ENCODE data around the gene KCNMA1.
A peak's percentile ranks its signal among the peaks of the same experiment; 100 is the strongest.

The KCNMA1 gene

DNA sequence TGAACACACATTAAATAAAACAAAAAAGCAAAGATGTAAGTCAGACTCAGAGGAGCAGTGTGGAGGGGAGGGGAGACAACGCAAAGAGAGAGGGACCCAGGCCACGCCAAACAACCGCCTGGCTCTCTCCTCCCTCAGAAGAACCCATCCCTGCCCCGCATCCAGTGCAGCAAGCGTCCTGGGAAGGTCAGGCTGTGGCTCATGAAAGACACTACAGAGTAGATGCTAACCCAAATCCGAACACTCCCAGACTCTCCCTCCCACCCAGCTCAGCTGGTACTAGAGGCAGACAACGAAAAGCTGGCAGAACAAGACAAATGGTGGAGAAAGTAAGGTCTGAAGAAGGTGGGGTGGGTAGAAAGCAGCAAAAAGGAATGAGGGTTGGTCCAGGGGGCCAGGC, 39.0 kb downstream of the KCNMA1 start:
- in situ Hi-C loops (cut with HindIII; ENCODE audit: low sequenced_read_pairs): no loop called here

DNA sequence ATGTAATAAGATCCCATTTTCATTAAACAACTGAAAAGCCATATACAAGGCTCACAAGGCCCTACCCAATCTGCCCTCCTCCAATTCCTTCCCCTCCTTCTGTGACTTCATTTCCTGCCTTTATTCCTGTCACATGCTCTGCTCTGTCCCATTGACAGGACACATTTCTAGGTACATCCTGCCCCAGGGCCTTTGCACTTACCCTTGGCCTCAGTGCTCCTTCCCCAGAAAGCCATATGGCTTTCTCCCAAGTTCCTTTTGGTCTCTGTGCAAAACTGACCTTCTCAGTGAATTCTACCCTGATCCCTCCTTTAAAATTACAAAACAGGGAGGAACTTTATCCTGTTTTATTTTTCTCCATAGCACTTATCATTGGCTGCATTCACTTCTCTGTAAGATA, 40.0 kb downstream of the KCNMA1 start:
- DNase-seq (ENCODE audit: low read depth, low spot score): no peak
- in situ Hi-C loops (cut with HindIII; ENCODE audit: low sequenced_read_pairs): no loop called here
- no peak overlapping the region for H3K4me3 ChIP-seq (ENCODE audit: low read depth, low read length)
- TF ChIP-seq, protein P1, sequence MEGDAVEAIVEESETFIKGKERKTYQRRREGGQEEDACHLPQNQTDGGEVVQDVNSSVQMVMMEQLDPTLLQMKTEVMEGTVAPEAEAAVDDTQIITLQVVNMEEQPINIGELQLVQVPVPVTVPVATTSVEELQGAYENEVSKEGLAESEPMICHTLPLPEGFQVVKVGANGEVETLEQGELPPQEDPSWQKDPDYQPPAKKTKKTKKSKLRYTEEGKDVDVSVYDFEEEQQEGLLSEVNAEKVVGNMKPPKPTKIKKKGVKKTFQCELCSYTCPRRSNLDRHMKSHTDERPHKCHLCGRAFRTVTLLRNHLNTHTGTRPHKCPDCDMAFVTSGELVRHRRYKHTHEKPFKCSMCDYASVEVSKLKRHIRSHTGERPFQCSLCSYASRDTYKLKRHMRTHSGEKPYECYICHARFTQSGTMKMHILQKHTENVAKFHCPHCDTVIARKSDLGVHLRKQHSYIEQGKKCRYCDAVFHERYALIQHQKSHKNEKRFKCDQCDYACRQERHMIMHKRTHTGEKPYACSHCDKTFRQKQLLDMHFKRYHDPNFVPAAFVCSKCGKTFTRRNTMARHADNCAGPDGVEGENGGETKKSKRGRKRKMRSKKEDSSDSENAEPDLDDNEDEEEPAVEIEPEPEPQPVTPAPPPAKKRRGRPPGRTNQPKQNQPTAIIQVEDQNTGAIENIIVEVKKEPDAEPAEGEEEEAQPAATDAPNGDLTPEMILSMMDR (IDR thresholded peaks at IDR 0.05; ENCODE audit: low read depth, low read length): no peak

More for the DNA sequence above, 39.0 kb downstream of the KCNMA1 start:
- H3K4me3 ChIP-seq (ENCODE audit: low read depth, low read length): no peak overlapping the region
- no peak for DNase-seq (ENCODE audit: low read depth, low spot score)
- TF ChIP-seq, protein P1 (IDR thresholded peaks at IDR 0.05; ENCODE audit: low read depth, low read length): no peak

DNA sequence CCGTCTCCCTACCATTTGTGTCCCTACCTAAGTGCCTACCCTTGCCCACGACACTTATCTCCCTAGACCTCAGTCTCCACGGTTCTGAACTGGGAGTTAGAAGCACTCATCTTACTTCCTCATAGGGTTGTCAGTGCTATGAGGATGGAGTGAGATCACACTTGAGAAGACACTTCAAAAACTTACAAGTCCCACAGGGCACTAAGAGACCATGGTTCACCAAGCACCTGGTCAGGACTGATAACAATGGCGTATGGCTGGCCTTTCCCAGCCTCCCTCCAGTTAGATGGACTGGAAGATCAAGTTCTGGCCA, 43.2 kb downstream of the KCNMA1 start:
- in situ Hi-C loops (cut with HindIII; ENCODE audit: low sequenced_read_pairs): no loop called here
- H3K4me3 ChIP-seq (ENCODE audit: low read depth, low read length): no peak overlapping the region
- no peak for DNase-seq (ENCODE audit: low read depth, low spot score)
- TF ChIP-seq, protein P1 (IDR thresholded peaks at IDR 0.05; ENCODE audit: low read depth, low read length): no peak

DNA sequence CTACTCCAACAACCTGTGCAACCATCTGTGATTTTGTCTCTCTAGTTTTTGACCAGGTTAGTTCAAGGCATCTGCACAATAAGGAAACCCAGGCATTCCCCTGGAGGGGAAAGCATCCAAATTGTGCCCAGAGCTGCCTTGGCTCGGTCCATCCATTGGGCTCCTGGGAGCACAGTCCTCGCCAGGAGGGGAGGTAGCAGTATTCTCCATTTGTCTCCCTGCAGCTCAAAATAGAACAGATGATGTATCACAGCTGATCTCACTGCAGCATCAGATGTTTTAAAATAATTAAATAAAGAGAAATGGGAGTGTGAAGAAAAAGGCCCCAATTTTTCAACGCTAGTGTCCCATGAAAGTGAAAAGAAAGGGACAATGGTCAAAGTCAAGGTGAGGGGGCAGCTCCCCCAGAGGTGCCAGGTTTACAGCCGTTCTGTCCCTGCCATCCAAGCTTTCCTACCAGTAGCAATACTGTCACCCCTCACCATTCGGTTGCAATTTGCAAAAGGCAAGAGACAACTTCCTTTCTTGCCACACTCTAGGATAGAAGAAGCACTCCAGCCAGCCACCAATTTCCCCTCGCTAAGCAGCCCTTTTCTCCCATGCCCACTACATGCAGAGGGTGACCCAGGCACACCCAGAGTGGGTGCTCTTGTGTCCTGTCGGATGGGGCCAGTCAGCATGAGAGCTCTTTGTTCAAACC, 43.7 kb downstream of the KCNMA1 start:
- in situ Hi-C loops (cut with HindIII; ENCODE audit: low sequenced_read_pairs): no loop called here

DNA sequence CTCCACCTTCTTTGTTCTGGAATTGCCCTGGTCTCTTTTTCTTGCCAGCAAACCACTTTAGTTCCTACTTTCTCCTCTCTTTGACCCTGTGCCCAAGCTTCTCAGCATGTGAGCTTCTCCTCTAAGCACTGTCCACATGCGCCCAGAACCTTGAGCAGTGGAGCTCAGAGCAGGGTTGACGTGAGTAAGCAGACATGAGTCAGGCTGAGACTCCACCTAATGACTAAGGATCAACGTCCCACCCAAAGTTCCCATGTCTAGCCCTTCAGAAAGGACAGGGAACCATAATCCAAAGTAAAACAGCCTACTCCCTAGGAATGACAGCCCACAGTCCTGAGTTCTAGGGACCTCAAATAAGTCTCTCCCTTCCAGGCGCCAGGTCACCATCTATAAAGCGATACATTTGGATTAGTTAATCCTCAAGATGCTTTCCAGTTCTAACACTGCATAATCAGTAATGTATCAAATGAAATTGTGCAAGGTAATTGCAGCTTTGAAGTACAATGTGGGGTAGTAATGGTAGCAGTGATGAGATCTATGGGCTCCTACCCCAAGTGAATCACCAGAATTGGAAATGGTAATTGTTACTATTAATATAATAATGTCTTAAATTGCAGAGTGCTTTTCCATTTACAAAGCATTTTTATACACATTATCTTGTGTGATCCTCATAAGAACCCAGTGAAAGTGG, 44.5 kb downstream of the KCNMA1 start:
- no peak overlapping the region for H3K4me3 ChIP-seq (ENCODE audit: low read depth, low read length)
- DNase-seq (ENCODE audit: low read depth, low spot score): peak; percentile 93
- TF ChIP-seq, protein P1 (IDR thresholded peaks at IDR 0.05; ENCODE audit: low read depth, low read length): no peak

More for the DNA sequence above, 43.7 kb downstream of the KCNMA1 start:
- H3K4me3 ChIP-seq (ENCODE audit: low read depth, low read length): no peak overlapping the region
- DNase-seq (ENCODE audit: low read depth, low spot score): no peak
- TF ChIP-seq, protein P1 (IDR thresholded peaks at IDR 0.05; ENCODE audit: low read depth, low read length): no peak

DNA sequence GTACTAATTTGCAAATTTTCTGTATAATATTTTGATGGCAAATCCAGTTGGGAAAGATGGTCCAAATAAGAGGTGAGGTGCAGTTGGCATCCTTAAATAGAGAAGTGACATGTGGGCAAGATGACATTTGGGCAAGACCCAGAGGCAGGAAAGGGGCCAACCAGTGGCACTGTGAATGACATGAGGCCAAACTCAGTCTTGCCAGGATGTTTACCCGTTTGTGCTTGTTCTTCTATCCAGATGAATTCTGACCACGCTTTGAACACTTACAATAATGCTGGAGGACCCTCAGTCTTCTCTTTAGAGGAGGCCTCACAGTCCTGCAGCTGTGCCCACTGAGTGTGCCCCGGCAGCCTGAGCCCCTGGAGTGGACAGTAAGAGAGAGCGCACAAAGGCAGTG, 45.1 kb downstream of the KCNMA1 start:
- TF ChIP-seq, protein P1 (IDR thresholded peaks at IDR 0.05; ENCODE audit: low read depth, low read length): no peak
- DNase-seq (ENCODE audit: low read depth, low spot score): no peak
- H3K4me3 ChIP-seq (ENCODE audit: low read depth, low read length): no peak overlapping the region
- in situ Hi-C loops (cut with HindIII; ENCODE audit: low sequenced_read_pairs): no loop called here

More for the DNA sequence above, 44.5 kb downstream of the KCNMA1 start:
- in situ Hi-C loops (cut with HindIII; ENCODE audit: low sequenced_read_pairs): no loop called here
